HEK293 (cell line): ENCODE data around the gene RPL4.
A peak's percentile ranks its signal among the peaks of the same experiment; 100 is the strongest.

Source experiments
- CTCF ChIP-seq: fragments of 450-650 bp; formaldehyde crosslinking; IDR thresholded peaks from 2 replicates; pipeline ENCODE4 v1.5.1; 2016; ENCODE audit warnings: missing biosample characterization, missing genetic modification characterization
- KLF1 ChIP-seq: fragments of 450-650 bp; formaldehyde crosslinking; IDR thresholded peaks from 2 replicates; pipeline ENCODE4 v1.5.1; 2016; ENCODE audit warnings: missing biosample characterization, missing genetic modification characterization
- REPIN1 ChIP-seq: fragments of 450-650 bp; formaldehyde crosslinking; IDR thresholded peaks from 2 replicates; pipeline ENCODE4 v1.5.1; 2017; ENCODE audit warnings: missing biosample characterization, missing genetic modification characterization, low read depth
- SCRT1 ChIP-seq: fragments of 450-650 bp; formaldehyde crosslinking; IDR thresholded peaks from 2 replicates; pipeline ENCODE4 v1.5.1; 2016; ENCODE audit warnings: missing biosample characterization, missing genetic modification characterization, borderline replicate concordance
- SP7 ChIP-seq: fragments of 450-650 bp; formaldehyde crosslinking; IDR thresholded peaks from 2 replicates; pipeline ENCODE4 v1.5.1; 2016; ENCODE audit warnings: missing biosample characterization, missing genetic modification characterization
- TCF7L2 ChIP-seq: IDR thresholded peaks from 2 replicates; pipeline ENCODE4 v1.6.1; 2011; ENCODE audit warnings: low read depth, mild to moderate bottlenecking, inconsistent platforms, low read length, moderate library complexity, borderline replicate concordance
- TRIM28 ChIP-seq: IDR thresholded peaks from 2 replicates; pipeline ENCODE4 v1.6.1; 2011; ENCODE audit warnings: low read length, control low read depth, borderline replicate concordance
- YY2 ChIP-seq: fragments of 450-650 bp; formaldehyde crosslinking; IDR thresholded peaks from 2 replicates; pipeline ENCODE4 v1.5.1; 2016; ENCODE audit warnings: missing biosample characterization, missing genetic modification characterization
- ZBTB48 ChIP-seq: fragments of 450-650 bp; formaldehyde crosslinking; IDR thresholded peaks from 2 replicates; pipeline ENCODE4 v1.5.1; 2016; ENCODE audit warnings: missing biosample characterization, missing genetic modification characterization
- ZBTB8A ChIP-seq: fragments of 450-650 bp; formaldehyde crosslinking; IDR thresholded peaks from 2 replicates; pipeline ENCODE4 v1.5.1; 2016; ENCODE audit warnings: missing biosample characterization, missing genetic modification characterization
- ZNF2 ChIP-seq: fragments of 450-650 bp; formaldehyde crosslinking; IDR thresholded peaks from 2 replicates; pipeline ENCODE4 v1.5.1; 2016; ENCODE audit warnings: missing biosample characterization, missing genetic modification characterization
- ZNF239 ChIP-seq: fragments of 450-650 bp; formaldehyde crosslinking; IDR thresholded peaks from 2 replicates; pipeline ENCODE4 v1.5.1; 2016; ENCODE audit warnings: missing biosample characterization, missing genetic modification characterization
- ZNF423 ChIP-seq: fragments of 450-650 bp; formaldehyde crosslinking; IDR thresholded peaks from 2 replicates; pipeline ENCODE4 v1.5.1; 2016; ENCODE audit warnings: missing biosample characterization, missing genetic modification characterization
- ZNF449 ChIP-seq: fragments of 450-650 bp; formaldehyde crosslinking; IDR thresholded peaks from 2 replicates; pipeline ENCODE4 v1.5.1; 2017; ENCODE audit warnings: missing biosample characterization, mild to moderate bottlenecking, missing genetic modification characterization, moderate library complexity
- ZNF521 ChIP-seq: fragments of 450-650 bp; formaldehyde crosslinking; IDR thresholded peaks from 2 replicates; pipeline ENCODE4 v1.5.1; 2017; ENCODE audit warnings: missing biosample characterization, mild to moderate bottlenecking, missing genetic modification characterization
- ZNF600 ChIP-seq: fragments of 450-650 bp; formaldehyde crosslinking; IDR thresholded peaks from 2 replicates; pipeline ENCODE4 v1.5.1; 2016; ENCODE audit warnings: missing biosample characterization, missing genetic modification characterization
- ZNF785 ChIP-seq: fragments of 450-650 bp; formaldehyde crosslinking; IDR thresholded peaks from 2 replicates; pipeline ENCODE4 v1.5.1; 2016; ENCODE audit warnings: missing biosample characterization, missing genetic modification characterization
- ZSCAN23 ChIP-seq: fragments of 450-650 bp; formaldehyde crosslinking; IDR thresholded peaks from 2 replicates; pipeline ENCODE4 v1.5.1; 2016; ENCODE audit warnings: missing biosample characterization, missing genetic modification characterization
- TF ChIP-seq, protein P1 (sequence below): sonication (generic); formaldehyde crosslinking; IDR thresholded peaks from 2 replicates; pipeline ENCODE4 v1.8.1; 2022; ENCODE audit warnings: mild to moderate bottlenecking, moderate library complexity, missing genetic modification reagents
- TF ChIP-seq, protein P2 (sequence below): fragments of 450-650 bp; formaldehyde crosslinking; IDR thresholded peaks from 2 replicates; pipeline ENCODE4 v1.5.1; 2017; ENCODE audit warnings: missing biosample characterization, missing genetic modification characterization
- TF ChIP-seq, protein P3 (sequence below): fragments of 450-650 bp; formaldehyde crosslinking; IDR thresholded peaks from 2 replicates; pipeline ENCODE4 v1.5.1; 2017; ENCODE audit warnings: missing biosample characterization, missing genetic modification characterization
- TF ChIP-seq, protein P4 (sequence below): fragments of 450-650 bp; formaldehyde crosslinking; IDR thresholded peaks from 2 replicates; pipeline ENCODE4 v1.5.1; 2017; ENCODE audit warnings: missing biosample characterization, missing genetic modification characterization
- TF ChIP-seq, protein P5 (sequence below): fragments of 450-650 bp; IDR thresholded peaks from 2 replicates; pipeline ENCODE4 v1.5.1; 2018; ENCODE audit warnings: missing biosample characterization, mild to moderate bottlenecking, missing genetic modification characterization
- TF ChIP-seq, protein P6 (sequence below): fragments of 450-650 bp; formaldehyde crosslinking; IDR thresholded peaks from 2 replicates; pipeline ENCODE4 v1.5.1; 2016; ENCODE audit warnings: missing biosample characterization, missing genetic modification characterization

Gene RPL4

DNA sequence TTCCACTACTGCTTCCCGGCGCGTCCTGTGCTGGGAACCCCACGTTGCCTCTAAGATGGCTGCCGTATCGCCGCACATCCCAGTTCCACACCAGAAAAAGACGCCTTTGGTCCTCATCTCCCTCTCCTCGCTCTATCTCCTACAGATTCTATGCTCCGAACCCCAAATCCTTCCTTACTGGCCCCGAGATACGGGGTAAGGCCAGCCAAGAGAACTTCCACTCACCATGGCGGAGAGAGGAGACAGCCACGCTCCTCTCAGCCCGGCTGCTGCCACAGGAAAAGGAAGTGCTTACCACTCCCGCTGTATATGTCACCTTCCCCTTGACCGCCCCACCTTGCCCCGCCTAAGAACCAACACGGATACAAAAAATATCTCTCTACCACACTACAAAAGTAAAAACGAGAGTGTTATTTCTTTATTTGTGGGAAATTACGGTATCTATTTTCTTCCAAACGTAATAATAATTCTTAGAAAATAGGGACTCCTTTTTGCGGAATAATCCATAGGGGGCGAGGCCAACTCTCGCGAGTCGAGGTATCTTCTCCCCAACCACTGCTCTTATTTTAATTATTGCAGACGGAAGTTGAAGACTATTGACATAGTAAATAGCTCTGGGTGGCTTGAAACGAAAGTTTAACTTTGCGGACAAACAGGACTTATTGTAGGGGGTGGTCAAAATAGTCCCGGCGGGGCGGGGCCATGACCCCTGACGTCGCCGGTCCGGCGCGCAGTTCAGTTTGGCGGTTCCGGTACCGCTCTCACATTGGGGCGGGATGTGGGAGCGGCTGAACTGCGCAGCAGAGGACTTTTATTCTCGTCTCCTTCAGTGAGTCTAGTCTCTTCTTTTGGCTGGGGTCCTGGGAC, at the start of gene RPL4, which contains the start of gene ZWILCH (continued):
- TF ChIP-seq KLF1 (tag by site-specific recombination) (peak; percentile 63), ZBTB48 (0 out of 2 replicates have a peak, but pooled peaks have one; percentile 73), ZNF785 (no peak), YY2 (peak; percentile 97), TCF7L2 (no peak), ZNF2 (tag by site-specific recombination) (peak; percentile 78; the same call in 1 of the 2 replicates), REPIN1 (tag by site-specific recombination) (peak; percentile 55; the same call in 1 of the 2 replicates), ZNF239 (tag by site-specific recombination) (peak; percentile 79), CTCF (tag by site-specific recombination) (peak; percentile 20; the same call in 1 of the 2 replicates), TRIM28 (no peak; the same call in 1 of the 2 replicates), ZNF449 (tag by site-specific recombination) (peak; percentile 56; the same call in 1 of the 2 replicates), ZSCAN23 (tag by site-specific recombination) (no peak), ZNF521 (tag by site-specific recombination) (no peak), ZNF423 (tag by site-specific recombination) (no peak), ZBTB8A (tag by site-specific recombination) (peak; percentile 51; the same call in 1 of the 2 replicates), SP7 (tag by site-specific recombination) (peak; percentile 91), SCRT1 (tag by site-specific recombination) (no peak), ZNF600 (tag by site-specific recombination) (peak; percentile 34; the same call in 1 of the 2 replicates)
- TF ChIP-seq, protein P1, sequence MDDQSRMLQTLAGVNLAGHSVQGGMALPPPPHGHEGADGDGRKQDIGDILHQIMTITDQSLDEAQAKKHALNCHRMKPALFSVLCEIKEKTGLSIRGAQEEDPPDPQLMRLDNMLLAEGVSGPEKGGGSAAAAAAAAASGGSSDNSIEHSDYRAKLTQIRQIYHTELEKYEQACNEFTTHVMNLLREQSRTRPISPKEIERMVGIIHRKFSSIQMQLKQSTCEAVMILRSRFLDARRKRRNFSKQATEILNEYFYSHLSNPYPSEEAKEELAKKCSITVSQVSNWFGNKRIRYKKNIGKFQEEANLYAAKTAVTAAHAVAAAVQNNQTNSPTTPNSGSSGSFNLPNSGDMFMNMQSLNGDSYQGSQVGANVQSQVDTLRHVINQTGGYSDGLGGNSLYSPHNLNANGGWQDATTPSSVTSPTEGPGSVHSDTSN, result no peak
- TF ChIP-seq, protein P2, sequence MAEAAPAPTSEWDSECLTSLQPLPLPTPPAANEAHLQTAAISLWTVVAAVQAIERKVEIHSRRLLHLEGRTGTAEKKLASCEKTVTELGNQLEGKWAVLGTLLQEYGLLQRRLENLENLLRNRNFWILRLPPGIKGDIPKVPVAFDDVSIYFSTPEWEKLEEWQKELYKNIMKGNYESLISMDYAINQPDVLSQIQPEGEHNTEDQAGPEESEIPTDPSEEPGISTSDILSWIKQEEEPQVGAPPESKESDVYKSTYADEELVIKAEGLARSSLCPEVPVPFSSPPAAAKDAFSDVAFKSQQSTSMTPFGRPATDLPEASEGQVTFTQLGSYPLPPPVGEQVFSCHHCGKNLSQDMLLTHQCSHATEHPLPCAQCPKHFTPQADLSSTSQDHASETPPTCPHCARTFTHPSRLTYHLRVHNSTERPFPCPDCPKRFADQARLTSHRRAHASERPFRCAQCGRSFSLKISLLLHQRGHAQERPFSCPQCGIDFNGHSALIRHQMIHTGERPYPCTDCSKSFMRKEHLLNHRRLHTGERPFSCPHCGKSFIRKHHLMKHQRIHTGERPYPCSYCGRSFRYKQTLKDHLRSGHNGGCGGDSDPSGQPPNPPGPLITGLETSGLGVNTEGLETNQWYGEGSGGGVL (tag by site-specific recombination), result peak; percentile 48
- TF ChIP-seq, protein P3, sequence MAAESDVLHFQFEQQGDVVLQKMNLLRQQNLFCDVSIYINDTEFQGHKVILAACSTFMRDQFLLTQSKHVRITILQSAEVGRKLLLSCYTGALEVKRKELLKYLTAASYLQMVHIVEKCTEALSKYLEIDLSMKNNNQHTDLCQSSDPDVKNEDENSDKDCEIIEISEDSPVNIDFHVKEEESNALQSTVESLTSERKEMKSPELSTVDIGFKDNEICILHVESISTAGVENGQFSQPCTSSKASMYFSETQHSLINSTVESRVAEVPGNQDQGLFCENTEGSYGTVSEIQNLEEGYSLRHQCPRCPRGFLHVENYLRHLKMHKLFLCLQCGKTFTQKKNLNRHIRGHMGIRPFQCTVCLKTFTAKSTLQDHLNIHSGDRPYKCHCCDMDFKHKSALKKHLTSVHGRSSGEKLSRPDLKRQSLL (tag by site-specific recombination), result peak; percentile 5; the same call in 1 of the 2 replicates
- TF ChIP-seq, protein P4, sequence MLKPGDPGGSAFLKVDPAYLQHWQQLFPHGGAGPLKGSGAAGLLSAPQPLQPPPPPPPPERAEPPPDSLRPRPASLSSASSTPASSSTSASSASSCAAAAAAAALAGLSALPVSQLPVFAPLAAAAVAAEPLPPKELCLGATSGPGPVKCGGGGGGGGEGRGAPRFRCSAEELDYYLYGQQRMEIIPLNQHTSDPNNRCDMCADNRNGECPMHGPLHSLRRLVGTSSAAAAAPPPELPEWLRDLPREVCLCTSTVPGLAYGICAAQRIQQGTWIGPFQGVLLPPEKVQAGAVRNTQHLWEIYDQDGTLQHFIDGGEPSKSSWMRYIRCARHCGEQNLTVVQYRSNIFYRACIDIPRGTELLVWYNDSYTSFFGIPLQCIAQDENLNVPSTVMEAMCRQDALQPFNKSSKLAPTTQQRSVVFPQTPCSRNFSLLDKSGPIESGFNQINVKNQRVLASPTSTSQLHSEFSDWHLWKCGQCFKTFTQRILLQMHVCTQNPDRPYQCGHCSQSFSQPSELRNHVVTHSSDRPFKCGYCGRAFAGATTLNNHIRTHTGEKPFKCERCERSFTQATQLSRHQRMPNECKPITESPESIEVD (tag by site-specific recombination), result 0 out of 2 replicates have a peak, but pooled peaks have one; percentile 37
- TF ChIP-seq, protein P5, sequence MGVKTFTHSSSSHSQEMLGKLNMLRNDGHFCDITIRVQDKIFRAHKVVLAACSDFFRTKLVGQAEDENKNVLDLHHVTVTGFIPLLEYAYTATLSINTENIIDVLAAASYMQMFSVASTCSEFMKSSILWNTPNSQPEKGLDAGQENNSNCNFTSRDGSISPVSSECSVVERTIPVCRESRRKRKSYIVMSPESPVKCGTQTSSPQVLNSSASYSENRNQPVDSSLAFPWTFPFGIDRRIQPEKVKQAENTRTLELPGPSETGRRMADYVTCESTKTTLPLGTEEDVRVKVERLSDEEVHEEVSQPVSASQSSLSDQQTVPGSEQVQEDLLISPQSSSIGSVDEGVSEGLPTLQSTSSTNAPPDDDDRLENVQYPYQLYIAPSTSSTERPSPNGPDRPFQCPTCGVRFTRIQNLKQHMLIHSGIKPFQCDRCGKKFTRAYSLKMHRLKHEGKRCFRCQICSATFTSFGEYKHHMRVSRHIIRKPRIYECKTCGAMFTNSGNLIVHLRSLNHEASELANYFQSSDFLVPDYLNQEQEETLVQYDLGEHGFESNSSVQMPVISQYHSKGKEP (tag by site-specific recombination), result no peak
- TF ChIP-seq, protein P6, sequence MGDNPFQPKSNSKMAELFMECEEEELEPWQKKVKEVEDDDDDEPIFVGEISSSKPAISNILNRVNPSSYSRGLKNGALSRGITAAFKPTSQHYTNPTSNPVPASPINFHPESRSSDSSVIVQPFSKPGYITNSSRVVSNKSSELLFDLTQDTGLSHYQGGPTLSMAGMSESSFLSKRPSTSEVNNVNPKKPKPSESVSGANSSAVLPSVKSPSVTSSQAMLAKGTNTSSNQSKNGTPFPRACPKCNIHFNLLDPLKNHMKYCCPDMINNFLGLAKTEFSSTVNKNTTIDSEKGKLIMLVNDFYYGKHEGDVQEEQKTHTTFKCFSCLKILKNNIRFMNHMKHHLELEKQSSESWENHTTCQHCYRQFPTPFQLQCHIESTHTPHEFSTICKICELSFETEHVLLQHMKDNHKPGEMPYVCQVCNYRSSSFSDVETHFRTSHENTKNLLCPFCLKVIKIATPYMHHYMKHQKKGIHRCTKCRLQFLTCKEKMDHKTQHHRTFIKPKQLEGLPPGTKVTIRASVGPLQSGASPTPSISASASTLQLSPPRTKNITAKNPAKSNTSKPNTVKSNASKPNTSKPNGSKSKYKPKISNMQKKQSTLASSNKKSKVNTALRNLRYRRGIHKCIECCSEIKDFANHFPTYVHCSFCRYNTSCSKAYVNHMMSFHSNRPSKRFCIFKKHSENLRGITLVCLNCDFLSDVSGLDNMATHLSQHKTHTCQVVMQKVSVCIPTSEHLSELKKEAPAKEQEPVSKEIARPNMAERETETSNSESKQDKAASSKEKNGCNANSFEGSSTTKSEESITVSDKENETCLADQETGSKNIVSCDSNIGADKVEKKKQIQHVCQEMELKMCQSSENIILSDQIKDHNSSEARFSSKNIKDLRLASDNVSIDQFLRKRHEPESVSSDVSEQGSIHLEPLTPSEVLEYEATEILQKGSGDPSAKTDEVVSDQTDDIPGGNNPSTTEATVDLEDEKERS (tag by site-specific recombination), result 0 out of 2 replicates have a peak, but pooled peaks have one; percentile 70
